Measurements from ENCODE around the gene SRP54. TPM values are rescaled to one million over a fixed set of nuclear protein-coding genes. Genes with fewer than 3 reads are reported as not detected.
A peak's percentile ranks its signal among the peaks of the same experiment; 100 is the strongest.

Gene SRP54
- total and polyA plus RNA-seq, 2 of the 13 experiments (the other 11 are each of a cell fraction or from before 2014, with no cell fraction given), result 42.2 to 207 TPM

DNA sequence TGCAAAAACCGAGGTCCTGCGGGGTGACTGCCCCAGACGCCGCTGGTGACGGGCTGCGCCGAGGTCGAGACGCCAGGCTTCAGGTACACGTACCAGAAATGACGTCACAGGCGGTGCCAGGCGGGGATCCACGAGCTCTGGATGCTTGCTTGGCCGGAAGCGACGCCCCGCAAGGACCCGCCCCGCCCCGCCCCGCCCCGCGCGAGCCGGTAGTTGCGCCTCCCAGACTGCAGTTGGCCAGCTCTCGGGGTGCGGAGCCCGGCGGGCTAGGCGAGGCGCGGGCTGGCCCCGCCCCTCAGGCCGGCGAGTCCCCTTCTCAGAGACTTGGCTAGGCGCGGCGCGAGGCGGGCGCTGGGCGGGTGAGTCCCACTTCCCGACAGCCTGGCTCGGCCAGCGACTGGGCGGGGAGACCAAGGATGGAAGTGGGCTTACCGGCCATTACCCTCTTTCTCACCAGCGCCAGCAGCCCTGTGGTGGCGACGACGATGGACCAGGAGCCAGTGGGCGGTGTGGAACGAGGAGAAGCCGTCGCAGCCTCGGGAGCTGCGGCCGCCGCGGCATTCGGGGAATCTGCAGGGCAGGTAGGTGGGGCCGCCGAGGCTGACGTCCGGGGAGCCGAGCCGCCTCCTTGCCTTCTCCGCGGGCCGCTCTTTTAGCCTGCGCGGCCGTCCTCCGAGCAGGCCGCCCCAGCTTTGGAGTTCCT is 63.4 kb downstream of the SRP54 start, which contains the start of gene FAM177A1 (continued):
- TF ChIP-seq ZBTB40 (IDR thresholded peaks at IDR 0.05), result no peak
- TF ChIP-seq ZBTB40 (CRISPR knock-in tag; IDR thresholded peaks at IDR 0.05), result peak; percentile 96
- TF ChIP-seq JDP2 (CRISPR knock-in tag; IDR thresholded peaks at IDR 0.05; ENCODE audit: borderline replicate concordance), result no peak; the same call in 1 of the 2 replicates
- peak; percentile 97 for TF ChIP-seq WIZ (CRISPR knock-in tag; IDR thresholded peaks at IDR 0.05)
- TF ChIP-seq HDAC1 (CRISPR knock-in tag; IDR thresholded peaks at IDR 0.05), result peak; percentile 98
- TF ChIP-seq FOXK1 (CRISPR knock-in tag; IDR thresholded peaks at IDR 0.05; ENCODE audit: borderline replicate concordance, low read depth), result peak; percentile 87
- TF ChIP-seq BORCS8-MEF2B (CRISPR knock-in tag; IDR thresholded peaks at IDR 0.05), result peak; percentile 93
- peak; percentile 62; the same call in 1 of the 2 replicates for TF ChIP-seq POLR2AphosphoS2 (IDR thresholded peaks at IDR 0.05; ENCODE audit: low read depth, low read length)
- TF ChIP-seq, protein P1, sequence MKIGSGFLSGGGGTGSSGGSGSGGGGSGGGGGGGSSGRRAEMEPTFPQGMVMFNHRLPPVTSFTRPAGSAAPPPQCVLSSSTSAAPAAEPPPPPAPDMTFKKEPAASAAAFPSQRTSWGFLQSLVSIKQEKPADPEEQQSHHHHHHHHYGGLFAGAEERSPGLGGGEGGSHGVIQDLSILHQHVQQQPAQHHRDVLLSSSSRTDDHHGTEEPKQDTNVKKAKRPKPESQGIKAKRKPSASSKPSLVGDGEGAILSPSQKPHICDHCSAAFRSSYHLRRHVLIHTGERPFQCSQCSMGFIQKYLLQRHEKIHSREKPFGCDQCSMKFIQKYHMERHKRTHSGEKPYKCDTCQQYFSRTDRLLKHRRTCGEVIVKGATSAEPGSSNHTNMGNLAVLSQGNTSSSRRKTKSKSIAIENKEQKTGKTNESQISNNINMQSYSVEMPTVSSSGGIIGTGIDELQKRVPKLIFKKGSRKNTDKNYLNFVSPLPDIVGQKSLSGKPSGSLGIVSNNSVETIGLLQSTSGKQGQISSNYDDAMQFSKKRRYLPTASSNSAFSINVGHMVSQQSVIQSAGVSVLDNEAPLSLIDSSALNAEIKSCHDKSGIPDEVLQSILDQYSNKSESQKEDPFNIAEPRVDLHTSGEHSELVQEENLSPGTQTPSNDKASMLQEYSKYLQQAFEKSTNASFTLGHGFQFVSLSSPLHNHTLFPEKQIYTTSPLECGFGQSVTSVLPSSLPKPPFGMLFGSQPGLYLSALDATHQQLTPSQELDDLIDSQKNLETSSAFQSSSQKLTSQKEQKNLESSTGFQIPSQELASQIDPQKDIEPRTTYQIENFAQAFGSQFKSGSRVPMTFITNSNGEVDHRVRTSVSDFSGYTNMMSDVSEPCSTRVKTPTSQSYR (CRISPR knock-in tag; IDR thresholded peaks at IDR 0.05; ENCODE audit: borderline replicate concordance), result no peak; the same call in 1 of the 2 replicates
- TF ChIP-seq ZMAT5 (CRISPR knock-in tag; IDR thresholded peaks at IDR 0.05; ENCODE audit: borderline replicate concordance, low read depth), result no peak
- TF ChIP-seq MIXL1 (CRISPR knock-in tag; IDR thresholded peaks at IDR 0.05), result peak; percentile 73
- TF ChIP-seq NR0B2 (CRISPR knock-in tag; IDR thresholded peaks at IDR 0.05), result peak; percentile 90
- peak; percentile 38; the same call in 1 of the 2 replicates for TF ChIP-seq EHMT2 (IDR thresholded peaks at IDR 0.05; ENCODE audit: borderline replicate concordance, low read depth, low read length)
- no peak for TF ChIP-seq RCOR2 (CRISPR knock-in tag; IDR thresholded peaks at IDR 0.05)
